Germinal center (tissue), 1 donor: ENCODE measurements around the gene BEAN1.

Experiments
- DNase-seq: peaks from one replicate; pipeline ENCODE4 v3.0.0; 2012; ENCODE audit warnings: mixed read lengths, low spot score

The BEAN1 gene

DNA sequence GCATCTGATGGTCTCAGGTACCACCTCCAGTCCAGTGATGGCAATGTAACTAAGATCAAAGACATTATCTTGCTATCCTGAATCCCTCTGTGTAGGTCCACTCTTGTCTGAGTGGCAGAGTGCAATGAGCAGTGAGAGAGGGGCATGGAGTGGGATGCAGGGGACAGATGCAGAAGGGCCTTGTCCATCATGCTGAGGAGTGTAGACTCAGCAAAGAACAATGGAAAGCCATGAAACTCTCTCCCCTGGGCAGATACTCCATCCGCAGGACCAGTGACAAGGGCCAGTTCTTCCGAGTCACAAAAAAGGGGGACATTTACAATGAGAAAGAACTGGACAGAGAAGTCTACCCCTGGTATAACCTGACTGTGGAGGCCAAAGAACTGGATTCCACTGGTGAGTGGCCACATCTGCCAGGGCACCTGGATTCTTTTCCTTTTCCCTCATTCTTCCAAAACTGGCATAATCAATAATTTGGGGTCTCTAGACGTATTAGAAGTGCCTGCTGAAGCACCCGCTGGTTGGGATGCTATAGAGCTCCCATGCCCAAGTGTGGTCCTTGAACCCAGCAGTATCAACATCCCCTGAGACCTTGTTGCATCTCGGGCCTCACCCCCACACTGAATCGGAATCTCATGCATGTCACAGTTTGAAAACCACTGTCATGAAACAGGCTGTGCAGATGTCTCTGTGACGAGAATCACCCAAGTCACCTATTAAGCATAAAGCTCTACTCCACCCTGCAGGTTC is 31.1 kb upstream of the BEAN1 start:
- DNase-seq, result no peak

DNA sequence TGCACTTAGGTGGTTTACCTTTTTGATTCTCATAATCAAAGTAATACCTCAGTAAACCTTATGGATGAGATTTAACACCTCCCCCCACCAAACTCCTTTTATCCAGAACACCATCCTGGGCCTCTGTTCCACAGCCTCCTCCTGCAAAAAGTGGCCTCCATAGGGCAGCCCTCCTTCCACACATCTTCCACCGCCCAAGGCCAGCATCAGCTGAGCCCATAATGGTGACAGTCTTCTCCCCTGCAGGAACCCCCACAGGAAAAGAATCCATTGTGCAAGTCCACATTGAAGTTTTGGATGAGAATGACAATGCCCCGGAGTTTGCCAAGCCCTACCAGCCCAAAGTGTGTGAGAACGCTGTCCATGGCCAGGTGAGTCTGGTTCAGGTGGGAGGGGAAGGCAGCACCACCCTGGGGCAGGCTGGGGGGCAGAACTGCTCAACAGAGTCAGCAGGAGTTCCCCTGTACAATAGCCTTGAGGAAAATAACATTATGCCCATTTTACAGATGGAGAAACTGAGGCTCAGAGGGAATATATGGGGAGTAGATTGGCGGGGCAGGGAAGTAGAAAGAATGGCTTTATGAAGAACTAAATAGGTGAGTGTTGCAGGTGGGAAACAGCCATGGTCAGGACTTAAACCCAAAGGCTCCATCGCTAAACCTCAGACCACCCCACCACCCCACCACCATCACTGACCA is 29.2 kb upstream of the BEAN1 start:
- DNase-seq, result no peak

DNA sequence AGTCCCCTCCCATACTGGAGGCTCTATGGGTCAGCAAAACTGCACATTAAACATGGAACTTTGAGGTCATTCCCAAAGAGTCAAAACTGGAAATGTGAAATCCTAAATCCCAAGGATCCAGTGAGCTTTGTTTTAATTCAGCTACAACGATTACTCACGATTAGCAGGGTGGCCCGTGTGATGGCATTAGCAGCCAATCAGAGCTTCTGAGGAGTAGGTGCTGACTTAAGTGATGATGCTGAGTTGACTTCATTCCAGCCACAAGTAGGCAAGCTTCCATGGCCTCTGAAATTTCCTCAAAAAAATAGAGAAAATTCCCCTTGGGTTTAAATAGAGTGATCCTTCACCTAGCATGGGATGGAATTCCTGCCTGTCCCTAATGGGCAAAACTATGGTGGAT is 28.1 kb upstream of the BEAN1 start:
- no peak for DNase-seq

DNA sequence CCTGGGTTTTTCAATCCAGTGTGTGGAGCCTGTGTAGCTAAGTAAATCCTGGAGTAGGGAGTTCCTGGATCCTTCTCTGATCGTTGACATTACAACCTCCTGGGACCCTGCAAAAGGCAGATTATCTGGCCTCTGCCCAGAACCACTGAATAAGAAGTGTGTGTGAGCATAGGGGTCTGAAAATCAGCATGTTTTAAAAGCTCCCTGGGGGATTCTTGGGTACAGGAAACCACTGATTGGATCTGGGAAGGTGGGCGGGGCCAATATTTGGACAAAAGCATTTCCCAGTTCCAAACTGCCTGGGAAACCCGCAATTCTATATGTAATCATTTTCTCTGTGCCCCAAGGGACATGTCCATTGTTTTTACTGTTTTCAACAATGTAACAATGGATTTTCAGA is 27.2 kb upstream of the BEAN1 start:
- DNase-seq, result no peak

DNA sequence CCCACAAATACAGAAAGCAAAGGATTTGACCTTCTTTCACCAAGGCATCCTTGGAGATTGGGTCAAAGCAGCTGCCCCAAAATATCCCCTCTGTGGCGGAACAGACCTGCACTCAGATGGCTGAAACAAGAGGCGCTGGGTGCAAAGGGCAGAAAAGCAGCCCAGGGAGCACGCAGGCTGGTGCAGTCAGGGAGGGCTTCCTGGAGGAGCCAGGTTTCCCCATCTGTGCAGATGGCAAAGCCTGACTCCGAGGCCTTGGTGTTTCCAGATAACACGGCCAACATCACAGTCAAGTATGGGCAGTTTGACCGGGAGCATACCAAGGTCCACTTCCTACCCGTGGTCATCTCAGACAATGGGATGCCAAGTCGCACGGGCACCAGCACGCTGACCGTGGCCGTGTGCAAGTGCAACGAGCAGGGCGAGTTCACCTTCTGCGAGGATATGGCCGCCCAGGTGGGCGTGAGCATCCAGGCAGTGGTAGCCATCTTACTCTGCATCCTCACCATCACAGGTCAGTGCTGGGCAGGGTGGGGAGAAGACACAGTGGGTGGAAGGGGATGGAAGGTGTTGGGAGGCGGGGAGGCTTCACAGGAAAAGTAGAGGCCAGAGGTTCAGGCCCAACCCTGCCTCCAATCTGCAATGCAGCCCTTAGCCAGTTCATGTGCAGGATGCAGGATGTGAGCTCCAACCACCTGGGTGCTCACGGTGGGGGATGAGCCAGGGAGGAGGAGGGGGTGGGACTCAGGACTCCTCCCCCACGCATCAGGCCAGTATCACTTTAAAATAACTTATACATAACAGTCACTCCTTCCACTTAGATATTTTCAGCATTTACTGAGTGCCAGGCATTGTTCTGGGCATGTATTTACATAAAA is 26.4 kb upstream of the BEAN1 start:
- no peak for DNase-seq

DNA sequence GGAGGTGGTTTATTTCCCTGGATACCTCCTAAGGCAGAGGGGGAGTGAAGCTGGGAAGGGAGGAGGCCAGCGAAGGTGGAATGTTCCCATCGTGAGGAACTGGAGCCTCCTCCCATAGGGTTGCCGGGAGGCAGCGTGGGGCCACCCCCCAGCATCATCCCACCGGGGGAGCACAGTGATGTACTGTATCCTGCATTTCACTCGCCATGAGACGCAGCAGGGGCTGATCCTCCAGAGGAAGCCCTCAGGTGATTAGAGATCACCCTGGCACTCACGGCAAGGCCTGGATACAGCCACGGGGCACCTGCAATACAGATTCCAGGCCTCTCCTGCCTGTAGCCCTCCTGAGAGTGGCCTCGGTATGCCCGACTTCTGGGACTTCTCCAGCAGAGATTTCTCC is 25.5 kb upstream of the BEAN1 start:
- DNase-seq, result no peak

DNA sequence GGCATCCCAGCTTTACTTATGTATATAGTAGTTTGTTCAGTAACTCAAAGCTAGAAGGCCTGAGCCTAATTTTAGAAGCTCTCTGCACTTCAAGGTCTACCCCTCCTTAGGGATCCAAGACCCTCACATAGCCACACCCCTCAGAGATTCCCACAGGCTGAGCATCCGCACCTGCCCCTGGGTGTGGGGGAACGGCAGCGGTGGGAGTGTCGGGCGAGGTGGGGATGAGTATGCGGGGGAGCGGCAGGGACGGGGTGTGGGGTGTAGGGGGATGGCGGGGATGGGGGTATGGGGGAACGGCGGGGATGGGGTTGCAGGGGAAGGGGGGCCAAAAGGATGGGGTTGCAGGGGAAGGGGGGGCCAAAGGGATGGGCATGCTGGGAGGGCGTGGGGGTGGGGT is 24.9 kb upstream of the BEAN1 start:
- no peak for DNase-seq

DNA sequence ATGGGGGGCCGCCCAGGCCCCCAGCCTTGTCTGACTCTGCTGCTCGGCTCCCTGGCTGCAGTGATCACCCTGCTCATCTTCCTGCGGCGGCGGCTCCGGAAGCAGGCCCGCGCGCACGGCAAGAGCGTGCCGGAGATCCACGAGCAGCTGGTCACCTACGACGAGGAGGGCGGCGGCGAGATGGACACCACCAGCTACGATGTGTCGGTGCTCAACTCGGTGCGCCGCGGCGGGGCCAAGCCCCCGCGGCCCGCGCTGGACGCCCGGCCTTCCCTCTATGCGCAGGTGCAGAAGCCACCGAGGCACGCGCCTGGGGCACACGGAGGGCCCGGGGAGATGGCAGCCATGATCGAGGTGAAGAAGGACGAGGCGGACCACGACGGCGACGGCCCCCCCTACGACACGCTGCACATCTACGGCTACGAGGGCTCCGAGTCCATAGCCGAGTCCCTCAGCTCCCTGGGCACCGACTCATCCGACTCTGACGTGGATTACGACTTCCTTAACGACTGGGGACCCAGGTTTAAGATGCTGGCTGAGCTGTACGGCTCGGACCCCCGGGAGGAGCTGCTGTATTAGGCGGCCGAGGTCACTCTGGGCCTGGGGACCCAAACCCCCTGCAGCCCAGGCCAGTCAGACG is 24.4 kb upstream of the BEAN1 start:
- no peak for DNase-seq

DNA sequence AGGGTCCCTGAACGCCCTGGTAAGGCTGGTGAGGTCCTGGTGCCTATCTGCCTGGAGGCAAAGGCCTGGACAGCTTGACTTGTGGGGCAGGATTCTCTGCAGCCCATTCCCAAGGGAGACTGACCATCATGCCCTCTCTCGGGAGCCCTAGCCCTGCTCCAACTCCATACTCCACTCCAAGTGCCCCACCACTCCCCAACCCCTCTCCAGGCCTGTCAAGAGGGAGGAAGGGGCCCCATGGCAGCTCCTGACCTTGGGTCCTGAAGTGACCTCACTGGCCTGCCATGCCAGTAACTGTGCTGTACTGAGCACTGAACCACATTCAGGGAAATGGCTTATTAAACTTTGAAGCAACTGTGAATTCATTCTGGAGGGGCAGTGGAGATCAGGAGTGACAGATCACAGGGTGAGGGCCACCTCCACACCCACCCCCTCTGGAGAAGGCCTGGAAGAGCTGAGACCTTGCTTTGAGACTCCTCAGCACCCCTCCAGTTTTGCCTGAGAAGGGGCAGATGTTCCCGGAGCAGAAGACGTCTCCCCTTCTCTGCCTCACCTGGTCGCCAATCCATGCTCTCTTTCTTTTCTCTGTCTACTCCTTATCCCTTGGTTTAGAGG is 23.5 kb upstream of the BEAN1 start:
- no peak for DNase-seq

DNA sequence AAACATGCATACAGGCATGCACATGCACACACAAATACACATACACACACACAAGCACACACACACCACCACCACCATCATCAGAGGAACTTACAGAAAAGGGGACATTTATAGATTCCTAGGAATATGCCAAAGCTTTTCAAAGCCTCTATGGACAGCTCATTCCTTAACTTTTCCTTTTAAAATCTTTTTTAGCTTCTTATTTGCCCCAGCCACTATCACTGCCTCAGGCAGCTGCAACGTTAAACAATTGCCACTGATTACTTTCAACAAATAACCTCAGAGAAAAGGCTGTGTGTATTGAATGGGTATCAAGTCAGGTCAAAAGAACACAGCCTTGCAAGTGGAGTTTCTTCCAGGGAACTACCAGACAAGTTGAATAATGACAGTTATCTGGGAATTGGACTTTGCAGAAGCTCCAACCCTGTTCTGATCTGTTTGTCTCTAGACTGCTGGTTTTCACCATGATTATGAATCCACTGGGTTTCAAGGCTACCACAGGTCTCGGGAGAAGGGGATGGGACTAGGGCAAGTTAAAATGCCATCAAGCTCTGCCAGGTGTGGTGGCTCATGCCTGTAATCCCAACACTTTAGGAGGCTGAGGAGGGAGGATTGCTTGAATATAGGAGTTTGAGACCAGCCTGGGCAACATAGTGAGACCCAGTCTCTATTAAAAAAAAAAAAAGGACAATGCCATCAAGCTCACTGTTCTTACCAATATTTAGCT is 21.9 kb upstream of the BEAN1 start:
- no peak for DNase-seq

DNA sequence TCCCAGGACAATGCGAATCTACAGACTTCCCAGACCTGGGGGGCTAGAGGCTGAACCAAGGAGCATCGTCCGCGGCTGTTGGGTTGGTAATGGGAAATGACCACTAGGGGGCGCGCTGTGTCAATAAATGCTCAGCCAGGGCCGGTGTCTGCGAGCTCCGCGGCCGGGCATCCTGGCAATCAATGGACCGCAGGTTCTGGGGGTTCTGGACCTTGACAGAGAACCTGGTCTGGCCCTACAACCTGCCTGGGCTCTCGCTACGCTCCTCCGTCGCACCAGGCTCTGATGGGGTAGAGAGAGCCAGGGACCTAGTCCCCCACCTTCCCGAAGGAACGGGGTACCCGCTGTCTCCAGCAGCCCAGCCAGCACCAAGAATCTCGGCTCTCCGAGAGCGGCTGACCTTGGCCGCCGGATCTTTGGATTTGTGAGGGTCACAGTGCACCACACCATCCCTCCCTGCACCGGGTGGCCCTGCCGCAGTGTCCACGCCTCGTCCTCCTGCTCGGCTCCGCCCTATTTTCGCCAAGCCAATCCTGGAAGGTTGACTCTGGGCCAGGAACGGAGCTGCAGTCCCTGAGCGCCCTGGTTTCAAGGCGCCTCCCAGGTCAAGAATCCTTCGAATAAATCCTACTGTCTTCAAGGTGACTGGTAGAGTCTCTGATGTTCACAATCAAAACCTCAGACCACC is 20.4 kb upstream of the BEAN1 start:
- DNase-seq, result peak; percentile 84

DNA sequence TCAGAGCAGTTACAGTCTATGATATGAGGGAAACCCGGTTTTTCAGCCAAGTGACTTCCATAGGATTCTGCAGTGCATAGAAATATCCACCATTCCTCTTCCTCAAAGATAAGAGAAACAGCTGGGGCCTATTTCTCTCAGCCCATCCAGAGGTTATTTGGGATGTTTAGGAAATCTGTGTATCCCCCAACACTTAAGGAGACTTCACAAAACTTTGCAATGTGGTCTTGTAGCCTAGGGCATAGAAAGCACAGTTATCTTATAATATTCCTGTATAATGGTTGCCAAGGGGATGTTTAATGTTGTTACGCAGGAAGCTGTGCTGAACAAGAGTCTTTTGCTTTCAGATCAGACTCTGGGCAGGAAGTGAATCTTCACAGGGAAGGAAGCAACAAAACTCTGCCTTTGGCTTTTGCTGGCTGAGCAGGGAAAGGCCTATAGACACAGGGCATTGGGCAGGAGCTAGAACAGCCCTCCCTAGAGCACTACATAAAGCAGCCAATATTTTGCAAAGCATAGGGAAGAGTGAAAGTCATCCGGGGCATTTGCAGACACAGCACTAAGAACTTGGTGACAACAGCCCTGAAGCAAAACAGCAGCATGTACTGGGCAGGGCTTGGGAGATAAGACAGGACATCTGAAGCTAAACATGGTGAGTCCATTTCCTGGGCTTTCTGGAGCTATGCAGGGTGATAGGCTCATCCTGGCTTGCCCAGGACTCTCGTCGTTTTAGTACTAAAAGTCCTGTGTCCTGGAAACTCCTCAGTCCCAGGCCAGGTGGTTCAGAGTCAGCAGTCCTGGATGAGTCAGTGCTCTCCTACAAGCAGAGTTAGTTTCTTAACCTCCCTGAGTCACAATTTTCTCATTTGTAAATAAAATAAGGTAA is 18.7 kb upstream of the BEAN1 start:
- DNase-seq, result no peak

DNA sequence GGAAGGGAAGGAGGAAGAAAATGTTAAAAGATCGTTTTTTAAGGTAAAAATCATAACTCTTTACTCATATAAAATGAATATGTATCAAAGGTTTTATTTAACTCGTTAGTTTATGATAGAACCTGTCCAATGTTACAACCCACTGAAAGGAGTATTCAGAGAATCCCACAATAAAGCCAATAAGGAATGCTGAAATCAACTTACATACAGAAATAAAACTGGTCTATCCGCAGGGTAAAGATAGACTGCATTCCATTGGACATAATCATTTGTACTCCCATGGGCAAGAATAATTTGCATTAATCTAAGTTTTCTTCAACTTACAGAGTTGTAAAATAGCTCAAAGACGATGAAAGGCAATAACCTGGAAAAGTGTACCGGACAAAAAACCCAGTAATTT is 17.9 kb upstream of the BEAN1 start:
- DNase-seq, result no peak

DNA sequence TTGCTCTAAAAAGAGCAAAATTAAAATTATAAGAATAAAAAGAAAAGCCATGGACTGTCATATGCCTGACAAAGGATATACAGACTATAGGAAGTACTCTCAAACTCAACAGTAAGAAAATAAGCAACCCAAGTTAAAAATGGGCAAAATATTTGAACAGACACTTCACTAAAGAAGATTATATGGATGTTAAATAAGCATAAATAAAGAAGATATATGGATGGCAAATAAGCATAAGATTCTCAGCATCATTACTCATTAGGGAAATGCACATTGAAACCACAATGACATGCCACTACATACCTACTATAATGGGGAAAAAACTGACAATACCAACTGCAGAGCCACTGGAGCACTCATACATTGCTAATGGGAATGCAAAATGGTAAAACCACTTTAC is 14.9 kb upstream of the BEAN1 start:
- no peak for DNase-seq

DNA sequence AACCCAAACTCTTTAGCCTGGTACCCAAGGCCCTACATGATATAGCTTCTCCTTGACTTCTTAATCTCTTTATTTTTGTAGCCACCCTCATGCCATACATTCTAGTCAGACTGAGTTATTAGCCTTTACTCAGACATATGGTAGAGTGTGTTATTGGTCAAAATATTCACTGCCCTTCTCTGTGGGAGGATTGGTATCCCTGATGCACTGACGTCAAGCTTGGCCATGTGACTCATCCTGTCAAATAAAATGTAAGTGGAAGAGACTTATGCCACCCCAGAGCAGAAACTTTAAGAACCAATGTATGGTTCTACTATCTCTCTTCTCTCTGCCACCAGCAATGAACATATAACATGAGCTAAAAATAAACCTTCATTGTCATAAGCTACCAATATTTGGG is 12.2 kb upstream of the BEAN1 start:
- DNase-seq, result no peak

DNA sequence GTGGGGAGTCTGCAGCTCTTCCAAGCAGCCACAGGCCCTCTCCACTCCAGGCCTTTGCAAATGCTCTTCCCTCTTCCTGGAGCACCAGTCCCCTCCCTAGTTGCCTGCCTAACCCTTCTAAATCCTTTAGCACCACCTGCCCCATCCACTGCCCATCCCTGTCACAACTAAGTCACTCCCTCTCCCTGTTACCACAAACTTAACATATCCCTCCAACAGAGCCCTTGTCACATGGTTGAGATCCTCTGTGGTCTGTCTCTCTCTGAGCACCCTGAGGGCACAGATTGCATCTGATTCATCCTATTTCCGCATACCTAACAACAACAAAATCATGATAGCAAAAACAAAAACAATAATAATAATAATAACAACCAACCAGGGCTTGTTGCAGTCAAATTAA is 11.0 kb upstream of the BEAN1 start:
- no peak for DNase-seq

DNA sequence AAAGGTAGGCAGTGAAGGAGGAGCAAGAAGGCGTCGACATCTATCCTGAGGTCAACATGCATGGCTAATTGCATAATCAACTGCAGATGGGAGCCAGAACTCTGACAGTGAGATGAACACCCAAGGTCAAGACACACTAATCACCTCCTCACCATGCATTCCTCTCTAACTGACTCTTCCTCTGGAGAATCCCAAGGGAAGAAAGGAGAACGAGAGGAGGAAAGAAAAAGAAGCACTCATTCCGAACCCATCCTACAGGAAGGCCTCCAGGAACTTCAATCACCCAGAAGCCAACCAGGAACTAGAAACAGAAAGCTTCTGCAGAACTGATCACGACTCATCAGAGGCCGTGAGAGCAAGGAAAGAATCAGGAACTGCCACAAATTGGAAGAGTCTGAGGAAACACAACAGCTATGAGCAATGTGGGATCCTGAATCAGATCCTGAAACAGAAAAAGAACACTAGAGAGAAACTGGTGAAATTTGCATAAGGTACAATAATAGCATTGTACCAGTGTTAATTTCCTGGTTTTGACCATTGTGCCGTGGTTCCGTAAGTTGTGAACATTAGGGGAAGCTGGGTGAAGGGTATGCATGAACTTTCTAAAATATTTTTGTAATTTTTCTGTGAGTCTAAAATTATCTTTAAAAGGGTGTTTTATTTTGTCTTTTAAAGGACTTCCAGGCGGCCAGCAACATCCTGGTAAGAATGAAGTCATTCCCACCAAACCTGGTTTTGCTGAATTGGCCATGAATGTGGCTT is 10.0 kb upstream of the BEAN1 start:
- DNase-seq, result no peak

DNA sequence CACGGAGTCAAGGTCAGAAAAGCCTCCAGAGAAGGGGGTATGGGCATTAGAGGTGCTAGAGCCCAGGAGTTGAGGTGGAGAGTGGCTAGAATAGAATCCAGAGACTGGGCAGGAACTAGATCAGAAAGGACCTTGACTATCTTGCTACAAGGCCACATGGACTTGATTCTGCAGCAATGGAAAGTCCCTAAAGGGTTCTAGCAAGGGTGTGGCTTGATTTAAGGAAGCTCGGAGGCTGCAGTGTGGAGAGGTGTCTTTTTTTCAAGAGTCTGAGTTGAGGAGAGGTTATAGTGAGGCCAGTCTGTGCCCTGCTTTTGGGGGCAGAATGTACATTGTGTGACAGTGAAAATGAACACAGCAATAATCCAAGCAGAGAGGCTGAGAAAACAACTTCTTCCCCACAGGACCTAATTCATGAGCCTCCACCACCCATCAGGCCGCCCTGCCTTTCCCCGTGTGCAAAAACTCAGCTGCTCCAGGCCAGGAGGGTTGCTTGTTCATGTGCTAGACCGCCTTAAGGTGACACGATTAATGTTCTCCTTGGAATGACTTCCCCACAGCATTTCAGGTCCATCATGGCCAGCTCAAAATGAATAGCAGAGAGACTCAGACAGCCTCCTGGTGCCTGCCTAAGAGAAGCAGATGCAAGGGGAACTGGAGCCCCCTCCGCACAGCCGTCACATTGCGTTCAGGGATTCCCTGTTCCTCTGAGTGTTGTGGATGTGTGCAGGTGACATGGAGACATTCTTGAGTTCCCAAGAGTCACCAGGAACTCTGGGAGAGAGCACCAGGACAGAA is 8.7 kb upstream of the BEAN1 start:
- no peak for DNase-seq
